ENCODE measurements around the gene SLC26A11. TPM values are rescaled to one million over a fixed set of nuclear protein-coding genes. Genes with fewer than 3 reads are reported as not detected.

The SLC26A11 gene
- total and polyA plus RNA-seq, 4 donors: 19.2 to 61.7 (median 34.1) TPM

DNA sequence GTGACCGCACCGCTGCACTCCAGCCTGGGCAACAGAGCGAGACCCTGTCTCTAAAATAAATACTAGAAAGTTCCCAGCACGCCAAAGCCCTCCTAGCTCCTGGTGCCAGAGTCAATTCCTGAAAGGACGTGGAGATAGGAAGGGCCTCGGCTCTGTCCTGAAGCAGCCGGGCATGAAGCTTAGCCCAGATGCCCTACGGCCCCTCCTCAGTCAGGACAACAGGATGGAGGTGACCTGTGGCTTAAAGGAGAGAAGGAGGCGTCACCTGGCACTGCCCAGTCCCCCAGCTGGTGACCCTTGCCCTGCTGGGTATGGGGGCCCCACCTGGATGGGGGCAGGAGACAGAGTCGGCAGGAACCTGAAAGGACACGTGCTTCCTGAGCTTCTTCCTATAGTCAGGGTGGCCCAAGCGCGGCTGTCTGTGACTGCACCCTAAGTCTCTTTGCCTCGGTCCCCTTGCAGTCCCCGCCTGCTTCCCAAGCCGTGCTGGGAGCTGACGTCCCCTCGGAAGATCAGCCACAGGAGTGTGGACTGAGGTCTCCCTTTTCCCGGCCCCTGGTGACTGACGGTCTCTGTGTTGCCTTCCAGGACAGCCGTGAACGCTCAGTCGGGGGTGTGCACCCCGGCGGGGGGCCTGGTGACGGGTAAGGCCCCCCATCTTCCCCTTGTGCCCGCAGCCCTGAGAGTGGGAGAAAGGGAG is 25.5 kb downstream of the SLC26A11 start:
- no peak overlapping the region for H3K27ac ChIP-seq (ENCODE audit: low read depth, low read length)
- no peak for DNase-seq (ENCODE audit: low read depth in 4 of 6, low spot score in 6 of 6)
- H3K27me3 ChIP-seq (ENCODE audit: control insufficient read depth, insufficient read depth, low read length): no peaks in the 10 kb centered on the region
- no peaks in the 10 kb centered on the region for H3K4me1 ChIP-seq (ENCODE audit: control insufficient read depth, insufficient read depth, low read length)
- WGBS (ENCODE audit: insufficient coverage): 91% methylated on average over 27 of the region's 27 CpGs
- H3K9me3 ChIP-seq (ENCODE audit: control insufficient read depth, insufficient read depth, low read length): no peaks in the 10 kb centered on the region
- H3K36me3 ChIP-seq (ENCODE audit: control insufficient read depth, insufficient read depth, low read length): peaks cover 89% of the 10 kb centered on the region
- H3K4me3 ChIP-seq (ENCODE audit: low read depth, low read length): no peak overlapping the region

DNA sequence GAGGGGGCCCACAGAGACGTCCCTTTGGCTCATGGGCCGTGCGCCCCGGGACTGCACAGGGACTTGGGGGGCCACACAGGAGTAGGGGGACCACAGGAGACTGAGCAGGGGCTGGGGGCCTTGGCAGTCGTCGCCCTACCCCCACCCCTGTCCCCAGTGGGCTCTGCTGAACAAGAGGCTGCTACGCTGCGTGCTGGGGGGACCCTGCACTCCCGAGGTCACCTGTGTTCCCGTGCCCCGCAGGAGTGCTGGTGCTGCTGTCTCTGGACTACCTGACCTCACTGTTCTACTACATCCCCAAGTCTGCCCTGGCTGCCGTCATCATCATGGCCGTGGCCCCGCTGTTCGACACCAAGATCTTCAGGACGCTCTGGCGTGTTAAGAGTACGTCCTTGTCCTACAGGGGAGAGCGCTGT is 26.0 kb downstream of the SLC26A11 start:
- no peak for DNase-seq (ENCODE audit: low read depth in 4 of 6, low spot score in 6 of 6)
- 92% methylated on average over 14 of the region's 19 CpGs for WGBS (ENCODE audit: insufficient coverage)
- Histone ChIP-seq H3K4me1 (ENCODE audit: control insufficient read depth, insufficient read depth, low read length) (no peaks in the 10 kb centered on the region), H3K4me3 (ENCODE audit: low read depth, low read length) (no peak overlapping the region), H3K9me3 (ENCODE audit: control insufficient read depth, insufficient read depth, low read length) (no peaks in the 10 kb centered on the region), H3K27ac (ENCODE audit: low read depth, low read length) (no peak overlapping the region), H3K27me3 (ENCODE audit: control insufficient read depth, insufficient read depth, low read length) (no peaks in the 10 kb centered on the region), H3K36me3 (ENCODE audit: control insufficient read depth, insufficient read depth, low read length) (peaks cover 92% of the 10 kb centered on the region)

DNA sequence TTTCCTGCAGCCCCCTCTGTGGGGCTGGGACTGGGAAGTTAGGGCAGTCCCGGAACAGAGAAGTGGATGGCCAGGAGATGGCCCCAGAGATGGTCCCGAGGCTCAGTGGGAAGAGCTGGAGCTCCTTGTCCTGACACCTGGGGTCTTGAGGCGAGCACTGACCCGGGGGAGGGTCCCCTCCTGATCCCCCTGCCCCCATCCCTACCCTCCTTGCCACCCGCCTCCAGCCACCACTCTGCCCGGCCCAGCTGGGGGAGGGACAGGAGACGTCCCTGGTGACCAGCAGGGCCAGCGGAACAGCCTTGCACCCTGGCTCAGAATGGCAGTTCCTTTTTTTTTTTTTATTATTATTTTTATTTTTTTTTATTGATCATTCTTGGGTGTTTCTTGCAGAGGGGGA is 26.5 kb downstream of the SLC26A11 start:
- WGBS (ENCODE audit: insufficient coverage): 95% methylated on average over 4 of the region's 8 CpGs
- Histone ChIP-seq H3K27me3 (ENCODE audit: control insufficient read depth, insufficient read depth, low read length) (no peaks in the 10 kb centered on the region), H3K27ac (ENCODE audit: low read depth, low read length) (no peak overlapping the region), H3K9me3 (ENCODE audit: control insufficient read depth, insufficient read depth, low read length) (no peaks in the 10 kb centered on the region), H3K36me3 (ENCODE audit: control insufficient read depth, insufficient read depth, low read length) (peaks cover 92% of the 10 kb centered on the region), H3K4me3 (ENCODE audit: low read depth, low read length) (no peak overlapping the region), H3K4me1 (ENCODE audit: control insufficient read depth, insufficient read depth, low read length) (no peaks in the 10 kb centered on the region)
- DNase-seq (ENCODE audit: low read depth in 4 of 6, low spot score in 6 of 6): no peak

- peaks cover 92% of the 10 kb centered on the region for H3K36me3 ChIP-seq (ENCODE audit: control insufficient read depth, insufficient read depth, low read length)
- WGBS (ENCODE audit: insufficient coverage): 97% methylated on average over 17 of the region's 17 CpGs
Measured at GRCh38 chr17:80247561-80247960, 27.3 kb downstream of the SLC26A11 start.

GRCh38 chr17:80248001-80248893 is 28.0 kb downstream of the SLC26A11 start:
- WGBS (ENCODE audit: insufficient coverage): 95% methylated on average over 20 of the region's 23 CpGs
- Histone ChIP-seq H3K36me3 (ENCODE audit: control insufficient read depth, insufficient read depth, low read length) (peaks cover 91% of the 10 kb centered on the region), H3K27ac (ENCODE audit: low read depth, low read length) (no peak overlapping the region), H3K27me3 (ENCODE audit: control insufficient read depth, insufficient read depth, low read length) (no peaks in the 10 kb centered on the region), H3K4me3 (ENCODE audit: low read depth, low read length) (no peak overlapping the region), H3K4me1 (ENCODE audit: control insufficient read depth, insufficient read depth, low read length) (no peaks in the 10 kb centered on the region), H3K9me3 (ENCODE audit: control insufficient read depth, insufficient read depth, low read length) (no peaks in the 10 kb centered on the region)
- DNase-seq (ENCODE audit: low read depth in 4 of 6, low spot score in 6 of 6): no peak

More at GRCh38 chr17:80247561-80247960, 27.3 kb downstream of the SLC26A11 start:
- no peak overlapping the region for H3K4me3 ChIP-seq (ENCODE audit: low read depth, low read length)
- no peaks in the 10 kb centered on the region for H3K9me3 ChIP-seq (ENCODE audit: control insufficient read depth, insufficient read depth, low read length)
- no peaks in the 10 kb centered on the region for H3K4me1 ChIP-seq (ENCODE audit: control insufficient read depth, insufficient read depth, low read length)
- DNase-seq (ENCODE audit: low read depth in 4 of 6, low spot score in 6 of 6): no peak
- H3K27me3 ChIP-seq (ENCODE audit: control insufficient read depth, insufficient read depth, low read length): no peaks in the 10 kb centered on the region
- H3K27ac ChIP-seq (ENCODE audit: low read depth, low read length): no peak overlapping the region

DNA sequence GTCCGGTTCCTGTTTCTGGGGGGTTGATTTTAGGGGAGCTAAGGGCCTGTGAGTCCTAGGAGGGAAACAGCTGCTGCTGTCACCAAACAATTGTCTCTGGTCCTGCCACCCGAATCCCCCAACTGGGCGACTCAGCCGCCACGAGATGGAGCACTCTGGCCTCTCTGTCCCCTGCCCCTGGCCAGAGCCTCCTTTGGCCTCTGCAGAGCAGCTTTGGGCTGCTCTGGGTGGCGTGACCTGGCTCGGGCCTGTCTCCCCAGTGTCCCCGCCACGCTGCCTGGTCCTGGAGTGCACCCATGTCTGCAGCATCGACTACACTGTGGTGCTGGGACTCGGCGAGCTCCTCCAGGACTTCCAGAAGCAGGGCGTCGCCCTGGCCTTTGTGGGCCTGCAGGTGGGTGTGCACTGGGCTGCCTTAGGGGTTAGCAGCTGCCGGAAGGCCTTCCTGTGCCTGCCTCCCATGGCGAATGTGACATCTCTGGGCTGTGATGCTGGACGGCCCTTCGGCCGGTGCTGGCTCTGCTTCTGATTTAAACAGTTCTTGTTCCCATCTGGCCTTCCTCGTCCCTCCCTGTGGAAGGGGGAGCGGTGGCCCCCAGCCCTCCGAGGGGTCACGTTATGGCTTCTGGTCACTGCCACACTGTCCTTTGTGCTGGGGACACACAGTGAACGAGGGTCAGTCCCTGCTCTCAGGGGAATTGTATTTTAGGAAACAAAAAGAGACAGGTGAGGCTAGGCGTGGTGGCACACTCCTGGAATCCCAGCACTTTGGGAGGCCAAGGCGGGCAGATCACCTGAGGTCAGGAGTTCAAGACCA is 28.9 kb downstream of the SLC26A11 start:
- H3K9me3 ChIP-seq (ENCODE audit: control insufficient read depth, insufficient read depth, low read length): no peaks in the 10 kb centered on the region
- peaks cover 89% of the 10 kb centered on the region for H3K36me3 ChIP-seq (ENCODE audit: control insufficient read depth, insufficient read depth, low read length)
- no peak overlapping the region for H3K4me3 ChIP-seq (ENCODE audit: low read depth, low read length)
- H3K4me1 ChIP-seq (ENCODE audit: control insufficient read depth, insufficient read depth, low read length): no peaks in the 10 kb centered on the region
- H3K27me3 ChIP-seq (ENCODE audit: control insufficient read depth, insufficient read depth, low read length): no peaks in the 10 kb centered on the region
- 88% methylated on average over 23 of the region's 26 CpGs for WGBS (ENCODE audit: insufficient coverage)
- no peak overlapping the region for H3K27ac ChIP-seq (ENCODE audit: low read depth, low read length)
- DNase-seq (ENCODE audit: low read depth in 4 of 6, low spot score in 6 of 6): no peak

DNA sequence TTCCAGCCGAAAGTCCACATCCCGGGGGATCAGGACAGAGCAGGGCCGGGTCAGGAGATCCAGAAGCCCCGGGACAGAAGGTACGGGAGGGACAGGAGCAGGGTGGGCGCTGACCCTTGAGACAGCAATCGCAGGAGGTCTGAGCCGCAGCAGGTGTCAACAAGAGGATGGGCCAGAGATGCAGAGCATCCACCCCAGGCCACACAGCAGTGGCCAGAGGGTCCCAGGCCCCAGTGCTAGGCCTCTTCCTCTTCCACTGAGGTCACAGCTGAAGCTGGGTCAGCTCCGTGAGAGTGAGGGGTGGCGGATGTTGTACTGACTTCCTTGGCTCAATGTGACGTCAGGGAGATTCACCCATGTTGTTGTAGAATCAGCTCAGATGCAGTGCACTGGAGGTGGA is 31.7 kb downstream of the SLC26A11 start:
- Histone ChIP-seq H3K27ac (ENCODE audit: low read depth, low read length) (no peak overlapping the region), H3K36me3 (ENCODE audit: control insufficient read depth, insufficient read depth, low read length) (peaks cover 68% of the 10 kb centered on the region), H3K4me3 (ENCODE audit: low read depth, low read length) (no peak overlapping the region), H3K27me3 (ENCODE audit: control insufficient read depth, insufficient read depth, low read length) (no peaks in the 10 kb centered on the region), H3K9me3 (ENCODE audit: control insufficient read depth, insufficient read depth, low read length) (no peaks in the 10 kb centered on the region), H3K4me1 (ENCODE audit: control insufficient read depth, insufficient read depth, low read length) (no peaks in the 10 kb centered on the region)
- DNase-seq (ENCODE audit: low read depth in 4 of 6, low spot score in 6 of 6): no peak
- 93% methylated on average over 11 of the region's 11 CpGs for WGBS (ENCODE audit: insufficient coverage)

GRCh38 chr17:80252871-80253270 is 32.6 kb downstream of the SLC26A11 start:
- no peaks in the 10 kb centered on the region for H3K4me1 ChIP-seq (ENCODE audit: control insufficient read depth, insufficient read depth, low read length)
- WGBS (ENCODE audit: insufficient coverage): 66% methylated on average over 12 of the region's 13 CpGs
- peak in 1 of 6 donors; percentile 43 for DNase-seq (ENCODE audit: low read depth in 4 of 6, low spot score in 6 of 6)

DNA sequence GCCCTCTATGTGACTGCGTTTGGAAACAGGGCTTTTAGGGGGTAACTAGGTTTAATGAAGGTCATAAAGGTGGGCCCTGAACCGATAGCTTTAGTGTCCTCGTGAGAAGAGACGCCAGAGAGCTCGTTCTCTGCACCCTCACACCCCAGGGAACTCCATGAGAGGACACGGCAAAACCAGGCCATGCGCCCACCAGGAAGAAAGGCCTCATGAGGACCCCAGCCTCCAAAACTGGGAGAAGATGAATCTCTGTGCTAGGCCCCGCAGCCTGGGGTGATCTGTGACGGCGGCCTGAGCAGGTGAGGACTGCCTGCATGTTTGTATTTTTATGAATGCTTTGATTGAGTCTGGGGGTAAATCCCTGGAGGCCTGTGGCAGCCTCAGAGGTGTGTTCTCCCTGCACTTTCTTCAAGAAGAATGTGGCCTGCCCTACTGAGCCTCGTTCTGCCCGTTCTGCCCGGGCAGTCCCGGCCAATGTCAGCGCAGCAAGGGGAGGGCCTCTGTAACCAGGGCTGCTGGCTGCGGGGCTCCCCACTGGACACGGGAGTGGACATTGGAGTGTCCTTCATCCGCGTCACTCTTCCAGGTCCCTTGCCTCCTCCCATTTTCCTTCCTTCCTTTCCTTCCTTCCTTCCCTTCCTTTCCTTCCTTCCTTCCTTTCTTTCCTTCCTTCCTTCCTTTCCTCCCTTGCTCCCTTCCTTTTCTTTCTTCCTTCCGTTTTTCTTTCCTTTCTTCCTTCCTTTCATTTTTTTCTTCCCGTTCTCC is 33.6 kb downstream of the SLC26A11 start:
- Histone ChIP-seq H3K27me3 (ENCODE audit: control insufficient read depth, insufficient read depth, low read length) (no peaks in the 10 kb centered on the region), H3K4me3 (ENCODE audit: low read depth, low read length) (no peak overlapping the region), H3K27ac (ENCODE audit: low read depth, low read length) (no peak overlapping the region), H3K9me3 (ENCODE audit: control insufficient read depth, insufficient read depth, low read length) (no peaks in the 10 kb centered on the region), H3K36me3 (ENCODE audit: control insufficient read depth, insufficient read depth, low read length) (peaks cover 51% of the 10 kb centered on the region), H3K4me1 (ENCODE audit: control insufficient read depth, insufficient read depth, low read length) (no peaks in the 10 kb centered on the region)
- DNase-seq (ENCODE audit: low read depth in 4 of 6, low spot score in 6 of 6): no peak
- WGBS (ENCODE audit: insufficient coverage): 88% methylated on average over 20 of the region's 21 CpGs

More at GRCh38 chr17:80252871-80253270, 32.6 kb downstream of the SLC26A11 start:
- no peaks in the 10 kb centered on the region for H3K9me3 ChIP-seq (ENCODE audit: control insufficient read depth, insufficient read depth, low read length)
- H3K27ac ChIP-seq (ENCODE audit: low read depth, low read length): no peak overlapping the region
- H3K27me3 ChIP-seq (ENCODE audit: control insufficient read depth, insufficient read depth, low read length): no peaks in the 10 kb centered on the region
- H3K4me3 ChIP-seq (ENCODE audit: low read depth, low read length): no peak overlapping the region
- H3K36me3 ChIP-seq (ENCODE audit: control insufficient read depth, insufficient read depth, low read length): peaks cover 61% of the 10 kb centered on the region

Measured in spinal cord (tissue), 10 donors.